ENCODE results near the gene EXD2.
"Not testable (repeated sequence)": the region's sequence is repeated elsewhere in the genome, so short reads cannot be mapped to it uniquely, and the experiment has no call there.

The EXD2 gene

DNA sequence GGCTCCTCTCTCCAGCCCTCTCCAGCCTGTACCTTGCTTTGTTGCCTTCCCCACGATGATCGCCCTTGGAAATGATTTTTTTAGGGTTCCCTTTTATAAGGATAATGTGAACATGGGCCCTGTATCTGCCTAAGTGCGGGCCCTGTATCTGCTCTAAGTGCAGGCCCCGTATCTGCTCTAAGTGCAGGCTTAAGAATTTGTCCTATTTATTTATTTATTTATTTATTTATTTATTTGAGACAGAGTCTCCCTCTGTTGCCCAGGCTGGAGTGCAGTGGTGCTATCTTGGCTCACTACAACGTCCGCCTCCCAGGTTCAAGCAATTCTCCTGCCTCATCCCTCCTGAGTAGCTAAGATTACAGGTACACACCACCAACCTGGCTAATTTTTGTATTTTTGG is 91.2 kb downstream of the EXD2 start:
- no peak for DNase-seq (ENCODE audit: low read depth)

DNA sequence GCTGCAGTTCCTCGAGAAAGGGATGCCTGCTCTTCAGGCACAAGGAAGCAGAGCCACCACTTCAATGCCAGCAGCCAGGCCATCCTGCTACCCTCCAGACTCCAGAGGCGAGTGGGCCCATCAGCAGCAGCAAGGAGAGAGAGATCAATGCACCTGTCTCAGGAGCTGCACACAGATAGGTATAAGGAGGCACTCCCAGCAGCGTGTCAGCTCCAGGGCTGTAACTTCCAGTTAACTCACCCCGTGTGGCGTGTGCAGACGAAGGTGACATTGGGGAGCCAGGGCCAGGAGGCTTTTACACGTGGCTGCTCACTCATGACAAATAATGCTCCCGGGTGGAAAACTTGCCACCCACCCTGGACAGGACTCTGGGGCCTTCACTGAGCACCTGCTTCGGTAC is 92.9 kb downstream of the EXD2 start:
- DNase-seq (ENCODE audit: low read depth): no peak

DNA sequence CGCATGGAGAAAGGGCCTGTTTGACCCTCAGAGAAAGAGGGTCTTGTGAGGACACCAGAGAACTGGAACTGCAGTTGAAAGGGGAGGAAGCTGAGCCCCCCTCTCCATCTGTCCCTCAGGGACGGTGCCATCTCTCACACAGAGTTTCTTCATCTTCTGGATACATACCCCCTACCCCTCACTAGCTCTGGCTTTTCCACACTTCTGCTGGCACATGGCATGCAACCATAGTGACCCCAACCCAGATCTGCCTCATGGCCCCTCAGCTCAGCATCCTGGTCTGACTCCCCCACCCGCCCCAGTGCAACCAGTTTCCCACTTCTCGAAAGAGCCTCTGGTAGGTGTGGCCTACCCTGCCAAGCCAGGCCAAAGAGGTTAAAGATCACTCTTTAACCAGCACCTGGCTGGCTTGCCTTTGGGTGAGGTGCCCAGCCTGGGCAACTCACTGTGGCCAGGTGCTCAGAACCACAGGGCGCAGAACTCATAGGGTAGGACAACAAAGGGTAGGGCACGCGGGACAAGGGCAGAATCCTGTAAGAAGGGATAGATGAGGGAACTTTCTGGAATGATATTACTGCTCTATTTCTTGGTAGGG is 94.5 kb downstream of the EXD2 start:
- no peak for DNase-seq (ENCODE audit: low read depth)

DNA sequence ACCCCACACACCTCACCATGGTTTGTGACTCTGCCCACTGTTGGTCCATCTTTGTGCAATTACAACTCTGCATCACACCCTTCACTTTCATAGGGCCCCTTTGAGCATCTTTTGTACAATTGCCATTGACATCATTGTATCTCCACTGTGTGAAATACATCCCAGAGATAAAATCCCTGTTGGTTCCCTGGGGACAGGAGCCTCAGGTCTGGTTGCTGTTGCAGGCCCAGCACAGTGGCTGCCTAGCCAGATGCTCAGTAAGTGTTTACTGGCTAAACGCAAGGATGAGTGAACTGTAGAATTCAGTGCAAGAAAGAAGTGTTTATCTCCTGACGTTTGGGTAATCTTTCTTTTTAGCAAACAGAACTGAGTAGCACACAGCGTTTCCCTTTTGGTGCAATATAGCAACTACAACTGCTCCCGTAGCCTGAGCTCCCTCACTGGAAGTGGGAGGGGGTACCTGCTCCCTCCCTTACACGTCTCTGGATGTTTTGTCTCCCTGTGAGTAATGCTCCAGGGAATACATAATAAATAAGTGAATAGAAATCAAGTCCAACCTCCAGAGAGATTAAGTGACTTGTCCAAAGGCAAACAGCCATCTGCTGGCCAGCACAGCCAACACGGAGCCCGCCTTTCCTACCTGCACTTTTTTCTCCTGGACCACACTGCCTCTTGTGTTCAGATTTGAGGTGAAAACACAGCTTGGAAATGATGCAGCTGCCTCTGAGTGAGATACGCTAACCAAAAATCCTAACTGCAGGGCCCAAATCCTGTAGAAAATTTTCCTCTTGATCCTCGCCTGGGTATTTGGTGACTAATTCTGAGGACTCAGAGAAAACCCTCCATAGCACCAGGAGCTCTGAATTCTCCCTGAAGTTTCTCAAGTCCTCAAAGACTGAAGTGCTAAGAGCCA is 96.1 kb downstream of the EXD2 start:
- no peak for DNase-seq (ENCODE audit: low read depth)

DNA sequence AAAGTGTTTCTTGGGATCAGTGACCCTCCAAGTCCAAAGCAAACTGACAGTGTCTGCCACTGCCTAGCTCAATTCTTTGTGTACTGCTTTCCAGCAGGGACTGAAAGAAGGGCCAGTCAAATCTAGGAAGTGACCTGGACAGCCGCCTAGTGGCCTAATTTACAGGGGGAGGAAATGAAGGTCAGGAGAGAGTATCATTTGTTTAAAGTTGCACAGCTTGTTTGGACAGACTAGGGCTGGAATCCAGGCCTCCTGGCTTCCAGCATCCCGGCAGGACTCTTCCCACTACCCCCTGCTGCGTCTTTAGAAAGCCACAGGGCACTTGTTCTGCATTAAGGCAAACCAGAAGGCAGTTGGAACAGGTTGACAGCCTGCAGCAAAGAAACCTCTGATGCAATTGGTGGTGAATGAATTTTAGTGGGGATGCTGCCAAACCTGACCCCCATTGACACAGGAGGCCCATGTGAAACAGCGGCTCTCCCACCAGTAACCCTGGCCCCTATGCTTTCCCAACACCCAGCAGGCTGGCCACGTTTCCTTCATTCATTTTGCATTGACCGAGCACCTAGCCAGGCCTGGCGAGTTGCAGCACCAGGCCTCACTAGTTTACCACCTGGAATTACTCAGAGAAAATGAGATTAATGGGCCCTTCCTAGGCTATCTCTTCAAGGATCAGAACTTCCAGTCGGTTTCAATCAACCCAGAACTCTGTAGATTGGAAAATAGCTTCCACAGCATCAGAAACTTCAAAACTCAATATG is 96.9 kb downstream of the EXD2 start:
- DNase-seq (ENCODE audit: low read depth): no peak

DNA sequence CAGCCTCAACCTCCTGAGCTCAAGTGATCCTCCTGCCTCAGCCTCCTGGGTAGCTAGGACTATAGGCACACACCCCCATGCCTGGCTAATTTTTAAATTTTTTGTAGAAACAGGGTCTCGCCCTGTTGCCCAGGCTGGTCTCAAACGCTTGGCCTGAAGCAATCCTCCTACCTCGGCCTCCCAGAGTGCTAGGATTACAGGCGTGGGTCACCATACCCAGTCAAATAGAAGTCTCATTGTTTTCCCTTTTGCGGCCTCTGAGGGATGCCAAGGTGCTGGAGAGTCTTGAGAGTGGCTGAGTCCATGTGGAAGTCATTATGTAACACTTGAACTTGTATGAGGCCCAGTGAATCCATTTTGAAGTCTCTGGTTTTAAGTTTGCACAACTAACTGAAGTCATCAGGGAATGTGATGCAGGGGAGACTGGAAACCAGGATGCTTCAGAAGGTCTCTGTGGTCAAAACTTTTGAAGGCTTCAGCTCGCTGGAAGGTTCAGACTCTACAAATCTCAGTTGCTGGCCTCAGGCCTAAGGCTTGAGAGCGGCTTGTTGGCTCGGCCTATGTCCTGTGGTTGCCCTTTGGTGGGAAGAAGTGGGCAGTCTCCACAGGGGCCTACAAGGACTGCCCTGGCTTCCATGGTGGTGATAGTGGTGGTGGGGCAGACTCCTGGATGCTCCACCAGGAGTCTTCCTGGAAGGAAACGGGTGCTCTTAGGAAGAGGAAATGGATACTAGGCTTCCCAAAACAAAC is 97.8 kb downstream of the EXD2 start:
- no peak for DNase-seq (ENCODE audit: low read depth)

DNA sequence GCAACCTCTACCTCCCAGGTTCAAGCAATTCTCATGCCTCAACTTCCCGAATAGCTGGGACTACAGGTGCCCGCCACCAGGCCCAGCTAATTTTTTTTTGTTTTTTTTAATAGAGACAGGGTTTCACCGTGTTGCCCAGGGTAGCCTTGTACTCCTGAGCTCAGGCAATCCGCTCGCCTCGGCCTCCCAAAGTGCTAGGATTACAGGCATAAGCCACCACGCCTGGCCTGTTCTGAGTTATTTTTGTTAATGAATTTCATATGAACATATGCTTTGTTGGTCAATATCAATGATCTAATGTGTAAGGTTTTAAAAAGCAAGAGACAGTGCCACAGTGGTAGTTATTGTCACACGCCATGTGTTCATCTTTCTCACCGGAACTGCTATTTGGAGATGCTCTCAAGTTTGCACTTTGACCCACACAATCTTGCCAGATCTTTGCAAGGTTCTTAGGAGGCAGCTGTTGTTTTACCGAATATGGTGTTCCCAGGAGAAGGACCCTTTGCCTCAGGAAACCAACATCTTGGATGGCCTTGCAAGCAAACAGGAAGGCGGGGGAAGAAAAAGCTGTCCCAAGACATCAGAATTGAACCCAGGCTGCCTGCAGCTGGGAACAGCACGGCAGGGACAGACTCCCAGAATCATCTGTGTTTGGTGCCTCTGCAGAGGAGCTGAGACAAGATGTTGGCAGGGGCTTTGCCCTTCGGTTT is 98.7 kb downstream of the EXD2 start:
- no peak for DNase-seq (ENCODE audit: low read depth)

DNA sequence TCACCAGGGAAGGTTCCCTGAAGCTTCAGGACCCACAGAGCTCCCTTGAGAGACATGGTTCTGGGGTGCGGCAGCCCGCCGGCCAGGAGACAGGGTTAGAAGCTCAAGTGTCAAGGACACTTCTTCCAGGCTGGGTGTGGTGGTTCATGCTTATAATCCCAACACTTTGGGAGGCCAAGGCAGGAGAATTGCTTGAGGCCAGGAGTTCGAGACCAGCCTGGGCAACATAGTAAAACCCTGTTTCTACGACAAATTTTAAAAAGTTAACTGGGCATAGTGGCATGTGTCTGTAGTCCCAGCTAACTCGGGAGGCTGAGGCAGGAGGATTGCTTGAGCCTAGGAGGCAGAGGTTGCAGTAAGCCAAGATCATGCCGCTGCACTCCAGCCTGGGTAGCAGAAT is 99.6 kb downstream of the EXD2 start:
- not testable (repeated sequence) for DNase-seq (ENCODE audit: low read depth)

DNA sequence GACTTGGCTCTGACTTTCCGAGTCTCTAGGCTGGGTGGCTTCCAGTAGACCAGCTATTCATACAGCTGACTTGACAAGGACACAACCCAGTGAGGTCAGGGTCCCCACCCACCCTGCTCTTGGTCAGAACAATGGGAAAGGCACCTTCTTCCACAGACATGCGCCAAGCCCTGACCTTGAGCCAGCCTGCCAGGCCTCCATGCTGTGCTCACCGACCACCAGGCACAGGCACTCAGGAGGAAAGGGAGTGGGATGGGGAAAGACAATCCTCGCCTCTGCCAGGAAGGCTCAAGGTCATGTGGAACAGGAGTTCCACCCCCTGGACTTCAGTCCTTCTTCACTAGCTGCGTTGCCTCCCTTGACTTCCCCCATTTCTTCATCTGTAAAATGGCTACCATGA is 100.1 kb downstream of the EXD2 start:
- no peak for DNase-seq (ENCODE audit: low read depth)

DNA sequence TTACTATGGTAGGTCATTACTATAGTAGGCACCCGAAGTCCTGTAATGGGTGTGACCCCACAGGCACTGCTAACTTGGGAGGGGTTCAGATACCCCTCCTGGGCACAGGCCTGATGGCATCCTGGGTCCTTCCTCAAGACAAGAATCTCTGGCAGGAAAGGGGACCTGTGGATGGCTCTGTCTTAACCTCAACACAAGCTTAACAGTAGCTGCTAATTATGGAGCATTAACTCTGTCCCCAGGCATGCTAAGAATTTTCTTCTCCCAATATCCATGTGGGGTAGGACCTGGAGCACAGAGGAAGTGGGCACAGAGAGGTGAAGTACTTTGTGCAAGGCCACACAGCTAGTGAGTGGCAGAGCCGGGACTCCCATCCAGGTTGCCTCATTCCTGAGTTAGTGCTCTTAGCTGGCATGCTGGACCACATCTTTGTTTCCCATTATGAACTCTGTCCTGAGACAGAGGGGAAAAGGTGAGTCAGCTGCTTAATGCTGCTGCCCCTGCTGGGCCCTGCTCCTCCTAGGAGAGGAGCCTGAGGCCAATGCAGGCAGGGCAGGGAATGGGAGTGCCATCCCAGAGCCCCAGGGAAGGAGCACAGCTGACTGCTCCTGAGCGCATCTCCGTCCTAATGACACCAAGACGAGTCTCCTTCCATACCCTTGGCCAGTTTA is 100.7 kb downstream of the EXD2 start:
- DNase-seq (ENCODE audit: low read depth): no peak
